MM.1S (cell line): ENCODE results near the gene LNP1.

Experiments used
- DNase-seq: peaks from one replicate; pipeline ENCODE4 v3.0.0-alpha.2; 2015
- H2AFZ ChIP-seq: fragments of 300-600 bp; sonication (generic); 2 replicates; pipeline ENCODE4 v1.6.0; 2016; ENCODE audit warnings: antibody characterized with exemption, low read length
- H3F3A ChIP-seq: fragments of 300-600 bp; sonication (generic); 2 replicates; pipeline ENCODE4 v1.6.1; 2016; ENCODE audit warnings: mild to moderate bottlenecking, antibody characterized with exemption, low read length, moderate library complexity, mixed read lengths; ENCODE audit not compliant: insufficient read depth
- H3K27ac ChIP-seq: fragments of 300-600 bp; sonication (generic); 2 replicates; pipeline ENCODE4 v1.5.1; 2016; ENCODE audit warnings: mild to moderate bottlenecking, low read length
- H3K27me3 ChIP-seq: fragments of 300-600 bp; sonication (generic); replicated peaks from 2 replicates; pipeline ENCODE4 v1.6.0; 2016; ENCODE audit warnings: low read length; ENCODE audit not compliant: insufficient read depth
- H3K36me3 ChIP-seq: fragments of 300-600 bp; sonication (generic); replicated peaks from 2 replicates; pipeline ENCODE4 v1.6.1; 2016; ENCODE audit warnings: mild to moderate bottlenecking, low read length, mixed read lengths; ENCODE audit not compliant: insufficient read depth
- H3K4me1 ChIP-seq: fragments of 300-600 bp; sonication (generic); 2 replicates; pipeline ENCODE4 v1.6.1; 2016; ENCODE audit warnings: low read length, mixed read lengths
- H3K4me2 ChIP-seq: fragments of 300-600 bp; sonication (generic); 2 replicates; pipeline ENCODE4 v1.6.0; 2016; ENCODE audit warnings: low read depth, low read length
- H3K4me3 ChIP-seq: fragments of 300-600 bp; sonication (generic); 2 replicates; pipeline ENCODE4 v1.5.1; 2016; ENCODE audit warnings: low read length, mixed read lengths
- H3K79me2 ChIP-seq: fragments of 300-600 bp; sonication (generic); 2 replicates; pipeline ENCODE4 v1.6.1; 2016; ENCODE audit warnings: mixed run types, low read length, mixed read lengths
- H3K9ac ChIP-seq: fragments of 300-600 bp; sonication (generic); 2 replicates; pipeline ENCODE4 v1.6.1; 2016; ENCODE audit warnings: low read length, mixed read lengths
- H3K9me2 ChIP-seq: fragments of 300-600 bp; sonication (generic); replicated peaks from 2 replicates; pipeline ENCODE4 v1.6.1; 2016; ENCODE audit warnings: mild to moderate bottlenecking, low read length, mixed read lengths; ENCODE audit not compliant: insufficient read depth
- H3K9me3 ChIP-seq: fragments of 300-600 bp; sonication (generic); replicated peaks from 2 replicates; pipeline ENCODE4 v1.6.1; 2016; ENCODE audit warnings: mild to moderate bottlenecking, low read length, mixed read lengths; ENCODE audit not compliant: insufficient read depth
- H4K20me1 ChIP-seq: fragments of 300-600 bp; sonication (generic); 2 replicates; pipeline ENCODE4 v1.6.1; 2016; ENCODE audit warnings: mild to moderate bottlenecking, low read length, moderate library complexity, mixed read lengths; ENCODE audit not compliant: insufficient read depth
- CTCF ChIP-seq: fragments of 300-600 bp; sonication (generic); IDR thresholded peaks from 2 replicates; pipeline ENCODE4 v1.5.1; 2016; ENCODE audit warnings: antibody characterized with exemption, low read length, mixed read lengths
- EZH2 ChIP-seq: fragments of 300-600 bp; sonication (generic); optimal IDR thresholded peaks from 2 replicates; pipeline ENCODE3; 2017; ENCODE audit warnings: low read depth, mild to moderate bottlenecking, antibody characterized with exemption, low read length, mixed read lengths
- EZH2phosphoT487 ChIP-seq: fragments of 300-600 bp; sonication (generic); IDR thresholded peaks from 2 replicates; pipeline ENCODE4 v1.6.1; 2018; ENCODE audit warnings: antibody characterized with exemption, low read length

Gene LNP1

GRCh38 chr3:100482176-100482575, 80.8 kb downstream of the LNP1 start:
- Histone ChIP-seq H3K27ac (no peak overlapping the region), H3K79me2 (no peaks in the 10 kb centered on the region), H3F3A (no peaks in the 10 kb centered on the region), H3K27me3 (no peaks in the 10 kb centered on the region), H4K20me1 (no peaks in the 10 kb centered on the region), H3K9me3 (no peaks in the 10 kb centered on the region), H3K4me1 (no peaks in the 10 kb centered on the region), H3K9me2 (no peaks in the 10 kb centered on the region), H3K4me2 (no peak overlapping the region), H3K36me3 (no peaks in the 10 kb centered on the region), H3K4me3 (no peak overlapping the region), H3K9ac (no peak overlapping the region), H2AFZ (no peak overlapping the region)
- no peak for DNase-seq
- TF ChIP-seq CTCF (no peak), EZH2phosphoT487 (no peak)

- no peaks in the 10 kb centered on the region for H4K20me1 ChIP-seq
- no peaks in the 10 kb centered on the region for H3K4me1 ChIP-seq
- no peaks in the 10 kb centered on the region for H3K9me2 ChIP-seq
- H3K4me3 ChIP-seq, result no peak overlapping the region
- H3K9ac ChIP-seq, result no peak overlapping the region
- no peak overlapping the region for H3K27ac ChIP-seq
- H3K9me3 ChIP-seq, result no peaks in the 10 kb centered on the region
- no peak for DNase-seq
- no peaks in the 10 kb centered on the region for H3K27me3 ChIP-seq
- H3K36me3 ChIP-seq, result no peaks in the 10 kb centered on the region
- H3K79me2 ChIP-seq, result no peaks in the 10 kb centered on the region
- no peak overlapping the region for H2AFZ ChIP-seq
- TF ChIP-seq EZH2phosphoT487, result no peak
- no peak for TF ChIP-seq EZH2
- no peak for TF ChIP-seq CTCF
- no peaks in the 10 kb centered on the region for H3F3A ChIP-seq
- H3K4me2 ChIP-seq, result no peak overlapping the region
Measured at GRCh38 chr3:100483529-100483928, 82.2 kb downstream of the LNP1 start.

DNA sequence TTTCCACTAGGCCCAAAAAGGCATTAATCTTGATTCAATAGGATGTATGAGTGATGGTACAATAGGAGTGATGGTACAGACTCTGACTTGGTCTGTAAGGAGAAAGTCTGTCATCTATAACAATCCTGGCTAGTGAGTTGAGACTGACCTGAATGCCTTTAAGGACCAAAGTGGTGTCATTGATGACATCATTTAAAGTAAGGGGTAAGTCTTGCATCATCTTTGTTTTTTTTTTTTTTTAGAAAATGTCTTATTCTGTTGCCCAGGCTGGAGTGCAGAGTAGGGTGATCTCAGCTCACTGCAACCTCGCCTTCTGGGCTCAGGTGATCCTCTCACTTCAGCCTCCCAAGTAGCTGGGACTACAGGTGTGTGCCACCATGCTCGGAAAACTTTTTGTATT, 85.5 kb downstream of the LNP1 start:
- no peak overlapping the region for H3K27ac ChIP-seq
- no peak overlapping the region for H3K4me3 ChIP-seq
- no peak for TF ChIP-seq EZH2
- no peak for TF ChIP-seq EZH2phosphoT487
- no peak for TF ChIP-seq CTCF

More for the DNA sequence above, 85.5 kb downstream of the LNP1 start:
- Histone ChIP-seq H3K79me2 (no peaks in the 10 kb centered on the region), H3K9me3 (no peaks in the 10 kb centered on the region), H3K4me2 (no peak overlapping the region), H3K4me1 (0 out of 2 replicates have a peak, but pooled peaks cover 2% of the 10 kb centered on the region), H4K20me1 (no peaks in the 10 kb centered on the region), H3F3A (no peaks in the 10 kb centered on the region), H3K9ac (no peak overlapping the region), H3K27me3 (no peaks in the 10 kb centered on the region), H3K9me2 (no peaks in the 10 kb centered on the region), H2AFZ (no peak overlapping the region), H3K36me3 (no peaks in the 10 kb centered on the region)
- no peak for DNase-seq
